PC-9 (cell line): ENCODE measurements around the gene CCDC102B. TPM values are rescaled to one million over a fixed set of nuclear protein-coding genes. Genes with fewer than 3 reads are reported as not detected.

Experiments used
- BruUV-seq: library from RNA; stranded (reverse); fragments of 400-500 nt; replicated peaks from 2 replicates; lab custom pipeline; 2021; lab: Mats Ljungman, UMichigan
- CTCF ChIA-PET: fragments of 300-600 bp; sonication (Branson Sonifier 250); formaldehyde crosslinking; loops from one replicate; lab custom pipeline; 2022; ENCODE audit warnings: antibody characterized with exemption; lab: Charles Lee
- POLR2A ChIA-PET: fragments of 300-600 bp; sonication (Branson Sonifier 250); formaldehyde crosslinking; loops from one replicate; lab custom pipeline; 2022; ENCODE audit warnings: antibody characterized with exemption; ENCODE audit not compliant: unreplicated experiment; lab: Charles Lee
- DNase-seq, 2 experiments: peaks; one replicate each; pipeline versions ENCODE4 v3.0.0 to v3.0.0-alpha.2; 2015 to 2022; ENCODE audit warnings: mixed read lengths in 1 of 2
- H2AFZ ChIP-seq: fragments of 200-600 bp; sonication (generic); 2 replicates; pipeline ENCODE4 v1.8.1; 2017; ENCODE audit warnings: antibody characterized with exemption
- H3F3A ChIP-seq: fragments of 200-600 bp; sonication (generic); 2 replicates; pipeline ENCODE4 v1.8.1; 2017; ENCODE audit warnings: antibody characterized with exemption, mild to moderate bottlenecking, low read depth; ENCODE audit not compliant: insufficient read depth
- H3K27ac ChIP-seq: fragments of 200-600 bp; sonication (generic); 2 replicates; pipeline ENCODE4 v1.6.1; 2016; ENCODE audit warnings: mixed run types
- H3K27me3 ChIP-seq: fragments of 200-600 bp; sonication (generic); 2 replicates; pipeline ENCODE4 v1.6.1; 2016; ENCODE audit warnings: low read depth, mixed run types; ENCODE audit not compliant: insufficient read depth
- H3K36me3 ChIP-seq: fragments of 200-600 bp; sonication (generic); 2 replicates; pipeline ENCODE4 v1.6.1; 2016; ENCODE audit warnings: low read depth, mixed run types
- H3K4me1 ChIP-seq: fragments of 200-600 bp; sonication (generic); replicated peaks from 2 replicates; pipeline ENCODE4 v1.6.1; 2016; ENCODE audit warnings: mixed run types; ENCODE audit not compliant: insufficient read depth
- H3K4me2 ChIP-seq: fragments of 200-600 bp; sonication (generic); 2 replicates; pipeline ENCODE4 v1.6.1; 2017; ENCODE audit warnings: mixed run types
- H3K4me3 ChIP-seq: fragments of 200-600 bp; sonication (generic); 2 replicates; pipeline ENCODE4 v1.6.1; 2016; ENCODE audit warnings: mixed run types
- H3K79me2 ChIP-seq: fragments of 200-600 bp; sonication (generic); 2 replicates; pipeline ENCODE4 v1.6.1; 2017; ENCODE audit warnings: low read depth, mixed run types
- H3K9me2 ChIP-seq: fragments of 200-600 bp; sonication (generic); 2 replicates; pipeline ENCODE4 v1.8.1; 2017; ENCODE audit warnings: mild to moderate bottlenecking; ENCODE audit not compliant: insufficient read depth
- H3K9me3 ChIP-seq: fragments of 200-600 bp; sonication (generic); 2 replicates; pipeline ENCODE4 v1.8.1; 2016; ENCODE audit warnings: low read depth; ENCODE audit not compliant: insufficient read depth
- H4K20me1 ChIP-seq: fragments of 200-600 bp; sonication (generic); 2 replicates; pipeline ENCODE4 v1.8.1; 2017; ENCODE audit not compliant: insufficient read depth
- EZH2 ChIP-seq: fragments of 200-600 bp; sonication (generic); IDR thresholded peaks from 2 replicates; pipeline ENCODE4 v1.8.0; 2017; ENCODE audit warnings: antibody characterized with exemption, low read depth
- intact Hi-C: fragments of 100-400 bp; cut with micrococcal nuclease; formaldehyde crosslinking; loops from one replicate; pipeline ENCODE4 v1.10.0; 2022; ENCODE audit not compliant: unreplicated experiment
- total RNA-seq: library from RNA; stranded (reverse); gene quantifications from 2 replicates; pipeline ENCODE4 v1.2.3, GENCODE V29; 2021
- TF ChIP-seq, protein P1 (sequence below): fragments of 200-600 bp; sonication (generic); conservative IDR thresholded peaks from 2 replicates; pipeline ENCODE4 v1.6.1; 2017; ENCODE audit warnings: mixed run types, antibody characterized with exemption, mild to moderate bottlenecking, moderate library complexity

CCDC102B gene
- total RNA-seq, 1 experiment from 2014 or later = 1.9 TPM

GRCh38 chr18:68796936-68797690 is 767 bp upstream of the CCDC102B start:
- H3K9me2 ChIP-seq = no peaks in the 10 kb centered on the region
- H3K79me2 ChIP-seq = no peaks in the 10 kb centered on the region
- TF ChIP-seq, protein P1, sequence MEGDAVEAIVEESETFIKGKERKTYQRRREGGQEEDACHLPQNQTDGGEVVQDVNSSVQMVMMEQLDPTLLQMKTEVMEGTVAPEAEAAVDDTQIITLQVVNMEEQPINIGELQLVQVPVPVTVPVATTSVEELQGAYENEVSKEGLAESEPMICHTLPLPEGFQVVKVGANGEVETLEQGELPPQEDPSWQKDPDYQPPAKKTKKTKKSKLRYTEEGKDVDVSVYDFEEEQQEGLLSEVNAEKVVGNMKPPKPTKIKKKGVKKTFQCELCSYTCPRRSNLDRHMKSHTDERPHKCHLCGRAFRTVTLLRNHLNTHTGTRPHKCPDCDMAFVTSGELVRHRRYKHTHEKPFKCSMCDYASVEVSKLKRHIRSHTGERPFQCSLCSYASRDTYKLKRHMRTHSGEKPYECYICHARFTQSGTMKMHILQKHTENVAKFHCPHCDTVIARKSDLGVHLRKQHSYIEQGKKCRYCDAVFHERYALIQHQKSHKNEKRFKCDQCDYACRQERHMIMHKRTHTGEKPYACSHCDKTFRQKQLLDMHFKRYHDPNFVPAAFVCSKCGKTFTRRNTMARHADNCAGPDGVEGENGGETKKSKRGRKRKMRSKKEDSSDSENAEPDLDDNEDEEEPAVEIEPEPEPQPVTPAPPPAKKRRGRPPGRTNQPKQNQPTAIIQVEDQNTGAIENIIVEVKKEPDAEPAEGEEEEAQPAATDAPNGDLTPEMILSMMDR = no peak
- no peak for TF ChIP-seq EZH2
- no peak for DNase-seq
- no peak overlapping the region for H2AFZ ChIP-seq
- H4K20me1 ChIP-seq = no peaks in the 10 kb centered on the region
- H3K27me3 ChIP-seq = no peaks in the 10 kb centered on the region
- H3K4me3 ChIP-seq = no peak overlapping the region
- BruUV-seq = no TSS peak
- no peaks in the 10 kb centered on the region for H3F3A ChIP-seq
- no peak overlapping the region for H3K27ac ChIP-seq
- ChIA-PET POLR2A (interaction anchor here (0.5 kb wide), 1 partner anchor 73 kb away, joined by 3 read pairs; no protein-coding TSS in a partner anchor), CTCF (no interaction called here)
- no peaks in the 10 kb centered on the region for H3K9me3 ChIP-seq
- intact Hi-C loops = no loop called here
- no peaks in the 10 kb centered on the region for H3K36me3 ChIP-seq
- H3K4me1 ChIP-seq = no peaks in the 10 kb centered on the region
- H3K4me2 ChIP-seq = no peak overlapping the region

DNA sequence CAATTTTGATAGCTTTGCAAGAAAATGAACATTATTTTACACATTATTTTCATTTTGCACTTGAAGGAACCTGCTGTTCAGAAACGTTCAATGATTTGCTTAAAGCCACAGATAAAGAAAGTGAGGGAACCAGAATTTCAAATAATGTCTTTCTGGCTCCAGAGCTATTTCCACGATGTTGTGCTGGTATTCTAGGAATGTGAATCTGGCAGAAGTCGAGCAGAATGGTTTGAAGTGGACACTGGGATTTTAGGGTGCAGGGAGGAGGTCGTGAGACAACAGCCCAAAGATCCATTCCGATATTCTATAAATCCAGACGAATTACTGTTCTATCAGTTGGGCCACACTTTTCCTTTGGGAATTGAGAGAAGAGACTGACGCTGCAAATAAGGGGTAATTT is 2.2 kb downstream of the CCDC102B start:
- Histone ChIP-seq H2AFZ (0 out of 2 replicates have a peak overlapping the region, but pooled peaks have one; percentile 55), H3K79me2 (no peaks in the 10 kb centered on the region), H3K4me3 (no peak overlapping the region), H3K36me3 (no peaks in the 10 kb centered on the region), H3K9me3 (no peaks in the 10 kb centered on the region), H4K20me1 (no peaks in the 10 kb centered on the region), H3K9me2 (no peaks in the 10 kb centered on the region), H3K4me1 (no peaks in the 10 kb centered on the region), H3K27me3 (no peaks in the 10 kb centered on the region), H3K4me2 (no peak overlapping the region), H3K27ac (no peak overlapping the region), H3F3A (no peaks in the 10 kb centered on the region)
- no peak for DNase-seq
- POLR2A ChIA-PET = no interaction called here
- CTCF ChIA-PET = no interaction called here
- BruUV-seq = no TSS peak
- no peak for TF ChIP-seq EZH2
- TF ChIP-seq, protein P1 = no peak
- intact Hi-C loops = no loop called here

DNA sequence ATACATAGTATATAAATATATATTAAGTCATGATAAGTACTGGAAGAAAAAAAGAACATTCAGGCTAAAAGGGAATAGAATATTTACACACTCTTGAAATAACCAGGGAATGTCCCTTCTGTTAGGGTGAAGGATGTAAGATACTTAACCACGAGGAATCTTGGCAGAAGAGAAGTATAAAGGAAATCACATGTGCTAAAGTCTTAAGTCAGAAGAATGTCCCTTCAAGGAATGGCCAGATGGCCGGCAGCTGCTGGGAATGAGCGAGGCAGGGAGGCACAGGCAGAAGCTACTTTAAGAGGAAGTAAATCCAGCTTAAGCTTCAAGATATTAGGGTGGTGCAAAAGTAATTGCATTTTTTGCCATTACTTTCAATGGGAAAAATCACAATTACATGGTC is 5.5 kb downstream of the CCDC102B start:
- Histone ChIP-seq H3K4me2 (no peak overlapping the region), H2AFZ (no peak overlapping the region), H3K4me1 (no peaks in the 10 kb centered on the region), H3K36me3 (no peaks in the 10 kb centered on the region), H3K27ac (no peak overlapping the region), H3F3A (no peaks in the 10 kb centered on the region), H3K9me3 (no peaks in the 10 kb centered on the region), H3K27me3 (no peaks in the 10 kb centered on the region), H3K9me2 (no peaks in the 10 kb centered on the region), H3K4me3 (no peak overlapping the region), H3K79me2 (no peaks in the 10 kb centered on the region), H4K20me1 (no peaks in the 10 kb centered on the region)
- POLR2A ChIA-PET = no interaction called here
- CTCF ChIA-PET = no interaction called here
- intact Hi-C loops = no loop called here
- no TSS peak for BruUV-seq
- DNase-seq = no peak
- no peak for TF ChIP-seq EZH2
